NT2/D1 (cell line): ENCODE results near the gene CTBP2.

Source experiments
- DNase-seq: peaks from one replicate; pipeline ENCODE4 v3.0.0-alpha.2; 2011; ENCODE audit warnings: low read depth, low spot score
- H3K27me3 ChIP-seq: 2 replicates; pipeline ENCODE4 v1.6.0; 2011; ENCODE audit warnings: mild to moderate bottlenecking; ENCODE audit not compliant: insufficient read length, insufficient read depth
- H3K36me3 ChIP-seq: 2 replicates; pipeline ENCODE4 v1.6.1; 2011; ENCODE audit warnings: mild to moderate bottlenecking, low read length, mixed read lengths; ENCODE audit not compliant: insufficient read depth, insufficient read length
- H3K4me1 ChIP-seq: 2 replicates; pipeline ENCODE4 v1.5.1; 2011; ENCODE audit not compliant: insufficient read depth, insufficient read length
- H3K4me3 ChIP-seq: 2 replicates; pipeline ENCODE4 v1.5.1; 2011; ENCODE audit warnings: low read depth; ENCODE audit not compliant: insufficient read length
- H3K9ac ChIP-seq: 2 replicates; pipeline ENCODE4 v1.6.0; 2011; ENCODE audit warnings: low read depth; ENCODE audit not compliant: insufficient read length
- H3K9me3 ChIP-seq: 2 replicates; pipeline ENCODE4 v1.5.1; 2011; ENCODE audit warnings: mild to moderate bottlenecking, low read length; ENCODE audit not compliant: insufficient read depth
- SUZ12 ChIP-seq: IDR thresholded peaks from 2 replicates; pipeline ENCODE4 v1.6.1; 2011; ENCODE audit not compliant: insufficient read length, insufficient read depth; ENCODE audit errors: extremely low read depth
- YY1 ChIP-seq: IDR thresholded peaks from 2 replicates; pipeline ENCODE4 v1.6.1; 2011; ENCODE audit not compliant: insufficient read length, insufficient read depth
- ZNF274 ChIP-seq: IDR thresholded peaks from 2 replicates; pipeline ENCODE4 v1.6.1; 2011; ENCODE audit warnings: mild to moderate bottlenecking, low read depth, low read length

The CTBP2 gene

GRCh38 chr10:125104559-125104958 is 55.8 kb downstream of the CTBP2 start:
- Histone ChIP-seq H3K27me3 (no peaks in the 10 kb centered on the region), H3K36me3 (peaks cover 62% of the 10 kb centered on the region), H3K9me3 (0 out of 2 replicates have a peak, but pooled peaks cover 5% of the 10 kb centered on the region), H3K4me1 (peaks cover 13% of the 10 kb centered on the region), H3K4me3 (no peak overlapping the region), H3K9ac (no peak overlapping the region)
- DNase-seq = no peak
- TF ChIP-seq YY1 (no peak), SUZ12 (no peak), ZNF274 (no peak)

DNA sequence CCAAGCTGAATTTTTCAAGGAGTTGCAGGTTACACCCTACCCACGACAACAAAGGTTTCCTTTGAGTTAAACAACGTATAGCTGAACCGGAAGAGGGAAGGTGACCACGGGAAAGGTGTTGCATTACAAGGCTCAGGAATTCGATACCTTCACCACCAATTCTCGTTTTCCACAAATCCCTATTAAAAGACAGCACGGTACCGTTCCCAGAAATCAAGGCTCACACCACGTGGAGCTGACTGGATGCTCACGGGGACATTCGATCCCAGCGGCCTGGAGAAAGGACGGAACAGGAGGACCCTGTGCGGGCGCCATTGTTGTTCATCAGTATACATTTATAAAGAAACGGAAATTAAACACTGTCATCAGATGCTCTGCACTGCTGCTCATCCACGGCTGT is 56.4 kb downstream of the CTBP2 start:
- TF ChIP-seq YY1 = no peak
- TF ChIP-seq SUZ12 = no peak
- no peak for TF ChIP-seq ZNF274
- Histone ChIP-seq H3K27me3 (no peaks in the 10 kb centered on the region), H3K9ac (no peak overlapping the region), H3K36me3 (peaks cover 62% of the 10 kb centered on the region), H3K4me1 (peaks cover 13% of the 10 kb centered on the region), H3K4me3 (no peak overlapping the region), H3K9me3 (0 out of 2 replicates have a peak, but pooled peaks cover 5% of the 10 kb centered on the region)
- DNase-seq = no peak

DNA sequence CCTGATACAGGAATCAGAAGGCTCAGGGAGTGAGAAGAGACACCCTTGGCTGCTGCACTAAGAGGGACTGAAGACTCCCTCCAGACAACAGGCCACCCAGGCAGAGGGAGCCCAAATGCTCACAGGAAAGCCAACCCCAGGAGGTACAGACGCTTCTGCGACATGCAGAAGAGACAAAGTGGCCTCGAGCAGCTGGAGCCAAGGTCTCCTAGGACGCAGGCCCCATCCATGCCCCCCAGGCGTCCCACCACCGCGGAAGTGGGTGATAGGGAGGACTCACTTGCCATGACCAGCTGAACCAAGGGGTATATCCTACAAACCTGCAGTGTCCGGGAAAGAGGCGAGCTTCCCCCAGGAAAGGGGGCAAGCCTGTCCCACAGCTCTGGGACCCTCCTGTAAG is 56.9 kb downstream of the CTBP2 start:
- H3K4me3 ChIP-seq = no peak overlapping the region
- TF ChIP-seq YY1 = no peak
- TF ChIP-seq SUZ12 = no peak
- TF ChIP-seq ZNF274 = no peak
- 0 out of 2 replicates have a peak, but pooled peaks cover 3% of the 10 kb centered on the region for H3K9me3 ChIP-seq
- no peak overlapping the region for H3K9ac ChIP-seq
- no peaks in the 10 kb centered on the region for H3K27me3 ChIP-seq
- peaks cover 63% of the 10 kb centered on the region for H3K36me3 ChIP-seq
- no peak for DNase-seq
- H3K4me1 ChIP-seq = peaks cover 13% of the 10 kb centered on the region

GRCh38 chr10:125102821-125103220 is 57.5 kb downstream of the CTBP2 start:
- peaks cover 62% of the 10 kb centered on the region for H3K36me3 ChIP-seq
- TF ChIP-seq ZNF274 (no peak), YY1 (no peak), SUZ12 (no peak)
- DNase-seq = no peak
- H3K27me3 ChIP-seq = no peaks in the 10 kb centered on the region
- H3K4me3 ChIP-seq = no peak overlapping the region
- peaks cover 13% of the 10 kb centered on the region for H3K4me1 ChIP-seq
- H3K9me3 ChIP-seq = no peaks in the 10 kb centered on the region
- no peak overlapping the region for H3K9ac ChIP-seq

- DNase-seq = no peak
- H3K4me1 ChIP-seq = peaks cover 11% of the 10 kb centered on the region
Measured at GRCh38 chr10:125102246-125102645, 58.1 kb downstream of the CTBP2 start.

DNA sequence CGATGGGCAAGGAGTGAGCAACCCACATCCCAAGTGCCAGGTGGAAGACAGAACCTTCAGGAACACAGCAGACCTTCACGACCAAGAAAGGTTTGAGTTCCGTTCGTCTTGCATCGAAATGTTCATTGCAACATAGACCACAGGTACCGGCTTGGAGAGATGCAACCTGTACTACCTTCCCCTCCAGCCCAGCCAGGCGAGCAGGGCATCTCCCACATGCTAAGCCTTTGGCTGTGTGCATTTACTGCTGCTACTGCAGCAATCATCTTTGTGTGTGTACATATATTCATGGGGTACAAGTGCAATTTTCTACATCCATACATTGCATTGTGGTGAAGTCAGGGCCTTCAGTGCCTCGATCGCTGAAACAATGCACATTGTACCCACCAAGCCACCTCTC is 58.8 kb downstream of the CTBP2 start:
- peaks cover 11% of the 10 kb centered on the region for H3K4me1 ChIP-seq
- no peaks in the 10 kb centered on the region for H3K9me3 ChIP-seq
- no peak overlapping the region for H3K4me3 ChIP-seq
- H3K36me3 ChIP-seq = peaks cover 57% of the 10 kb centered on the region
- no peak overlapping the region for H3K9ac ChIP-seq
- H3K27me3 ChIP-seq = no peaks in the 10 kb centered on the region
- no peak for DNase-seq
- no peak for TF ChIP-seq ZNF274
- no peak for TF ChIP-seq YY1
- no peak for TF ChIP-seq SUZ12

More at GRCh38 chr10:125102246-125102645, 58.1 kb downstream of the CTBP2 start:
- peaks cover 63% of the 10 kb centered on the region for H3K36me3 ChIP-seq
- no peak for TF ChIP-seq ZNF274
- no peak overlapping the region for H3K4me3 ChIP-seq
- no peaks in the 10 kb centered on the region for H3K9me3 ChIP-seq
- H3K27me3 ChIP-seq = no peaks in the 10 kb centered on the region
- no peak overlapping the region for H3K9ac ChIP-seq

DNA sequence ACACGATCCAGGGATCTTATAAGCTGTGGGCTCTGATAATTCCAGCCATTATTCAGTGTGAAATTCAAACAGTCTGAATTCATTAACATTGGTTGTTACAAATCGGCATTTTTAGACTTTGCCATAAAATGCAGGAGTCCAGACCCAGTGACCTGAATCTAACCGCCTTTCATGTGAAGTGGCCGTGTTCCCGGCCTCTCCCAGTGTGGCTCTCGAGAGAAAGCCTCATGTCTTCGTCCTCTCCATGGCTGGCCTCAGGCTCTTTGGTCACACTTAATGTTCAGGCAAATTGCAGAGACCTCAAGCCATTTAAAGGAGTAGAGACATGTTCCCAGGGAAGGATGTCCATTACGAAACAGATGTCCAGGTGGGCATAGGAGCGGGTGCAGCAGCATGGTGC is 59.3 kb downstream of the CTBP2 start:
- peaks cover 11% of the 10 kb centered on the region for H3K4me1 ChIP-seq
- H3K36me3 ChIP-seq = peaks cover 52% of the 10 kb centered on the region
- TF ChIP-seq SUZ12 = no peak
- no peak for TF ChIP-seq YY1
- no peak for TF ChIP-seq ZNF274
- DNase-seq = no peak
- H3K4me3 ChIP-seq = no peak overlapping the region
- no peaks in the 10 kb centered on the region for H3K9me3 ChIP-seq
- no peak overlapping the region for H3K9ac ChIP-seq
- no peaks in the 10 kb centered on the region for H3K27me3 ChIP-seq

DNA sequence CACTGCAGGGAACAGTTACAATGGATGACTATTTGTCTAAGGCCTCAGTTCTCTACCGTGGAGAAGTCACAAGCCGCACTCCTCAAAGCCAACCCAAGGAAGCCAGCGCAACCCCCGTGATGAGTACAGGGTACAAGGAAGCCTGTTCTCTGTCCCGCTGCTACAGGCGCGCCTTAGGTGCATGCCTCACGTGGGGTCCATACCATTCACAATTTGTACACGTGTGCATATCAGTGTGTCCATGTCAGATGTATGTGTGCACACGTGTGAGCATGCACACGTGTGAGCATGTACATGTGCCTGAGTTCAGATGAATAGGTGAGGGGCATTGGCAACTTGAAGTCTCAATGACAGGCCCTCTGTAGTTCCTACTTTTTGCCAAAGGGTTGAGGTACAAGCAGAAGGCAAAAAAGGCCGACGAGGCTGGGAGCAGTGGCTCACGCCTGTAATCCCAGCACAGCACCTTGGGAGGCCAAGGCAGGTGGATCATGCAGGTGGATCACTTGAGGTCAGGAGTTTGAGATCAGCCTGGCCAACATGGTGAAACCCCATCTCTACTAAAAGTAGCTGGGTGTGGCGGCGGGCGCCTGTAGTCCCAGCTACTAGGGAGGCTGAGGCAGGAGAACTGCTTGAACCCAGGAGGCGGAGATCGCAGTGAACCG is 62.8 kb downstream of the CTBP2 start:
- no peak overlapping the region for H3K9ac ChIP-seq
- TF ChIP-seq ZNF274 (no peak), SUZ12 (no peak), YY1 (no peak)
- no peaks in the 10 kb centered on the region for H3K27me3 ChIP-seq
- DNase-seq = no peak
- H3K36me3 ChIP-seq = peaks cover 48% of the 10 kb centered on the region
- no peak overlapping the region for H3K4me3 ChIP-seq
- H3K4me1 ChIP-seq = peaks cover 16% of the 10 kb centered on the region
- H3K9me3 ChIP-seq = no peaks in the 10 kb centered on the region
